K562 (cell line): ENCODE data around the gene BTF3L4. TPM values are rescaled to one million over a fixed set of nuclear protein-coding genes. Genes with fewer than 3 reads are reported as not detected.

ENCODE experiments used
- BCOR ChIP-seq: fragments of 450-650 bp; IDR thresholded peaks from 2 replicates; pipeline ENCODE4 v1.6.1; 2016
- CHD4 ChIP-seq: fragments of 200-600 bp; sonication (generic); IDR thresholded peaks from 3 replicates; pipeline ENCODE4 v1.6.1; 2012; ENCODE audit warnings: low read depth, mild to moderate bottlenecking, mixed read lengths, low read length, inconsistent platforms; ENCODE audit not compliant: insufficient read depth, insufficient replicate concordance, poor library complexity, severe bottlenecking
- HDAC1 ChIP-seq, 2 experiments: fragments of 450-650 bp; IDR thresholded peaks; 2 replicates each; pipeline ENCODE4 v1.6.1; 2016 to 2017; ENCODE audit warnings: inconsistent platforms in 1 of 2, mild to moderate bottlenecking in 1 of 2, moderate library complexity in 1 of 2
- JUND ChIP-seq, 2 experiments: IDR thresholded peaks; 2 replicates in 1 of 2; 3 replicates in 1 of 2; pipeline ENCODE4 v1.6.1; 2011; ENCODE audit warnings: borderline replicate concordance in 2 of 2, low read depth in 2 of 2, low read length in 2 of 2, improper control_type of control experiment in 1 of 2, missing biosample characterization in 1 of 2, missing genetic modification characterization in 1 of 2, missing genetic modification reagents in 1 of 2
- MBD2 ChIP-seq: sonication (generic); IDR thresholded peaks from 2 replicates; pipeline ENCODE4 v1.6.1; 2016; ENCODE audit warnings: low read depth, borderline replicate concordance
- NFXL1 ChIP-seq: fragments of 450-650 bp; formaldehyde crosslinking; IDR thresholded peaks from 2 replicates; pipeline ENCODE4 v1.4.0; 2021; ENCODE audit warnings: mild to moderate bottlenecking
- POLR2AphosphoS5 ChIP-seq: IDR thresholded peaks from 2 replicates; pipeline ENCODE4 v1.6.1; 2011; ENCODE audit warnings: mild to moderate bottlenecking, low read depth, low read length, moderate library complexity; ENCODE audit not compliant: control insufficient read depth, insufficient read depth
- STAG1 ChIP-seq: sonication (generic); formaldehyde crosslinking; IDR thresholded peaks from 2 replicates; pipeline ENCODE4 v1.5.0; 2020; ENCODE audit warnings: missing genetic modification reagents, borderline replicate concordance
- ZBTB1 ChIP-seq: sonication (generic); formaldehyde crosslinking; IDR thresholded peaks from 2 replicates; pipeline ENCODE4 v1.8.1; 2023; ENCODE audit warnings: missing genetic modification reagents, low read depth, mild to moderate bottlenecking, borderline replicate concordance
- ZNF175 ChIP-seq: fragments of 200-800 bp; sonication (Bioruptor generic); IDR thresholded peaks from 2 replicates; pipeline ENCODE4 v1.6.1; 2016; ENCODE audit warnings: low read depth, mild to moderate bottlenecking, missing genetic modification characterization, missing compliant biosample characterization
- ZNF830 ChIP-seq: fragments of 250-450 bp; sonication (Bioruptor Pico); IDR thresholded peaks from 2 replicates; pipeline ENCODE4 v1.5.0; 2021; ENCODE audit warnings: mild to moderate bottlenecking
- polyA plus RNA-seq, 8 experiments: library from polyadenylated mRNA; depleted of rRNA in 4 of 8; stranded (reverse) in 5 of 8; unstranded in 3 of 8; fragments of >200 nt; fragmentation: Nextera tagmentation in 2 of 8; fragmentation: Illumina TruSeq in 1 of 8; extraction: Ambion mirVana in 2 of 8; extraction: Trizol in 1 of 8; gene quantifications; 2 replicates each; pipeline versions ENCODE4 v1.2.1 to v1.2.3, GENCODE V29; 2011 to 2014; ENCODE audit warnings: inconsistent platforms in 1 of 8, missing spikeins in 1 of 8
- total RNA-seq, 7 experiments: library from RNA; depleted of rRNA in 6 of 7; stranded (reverse); fragments of >200 nt in 6 of 7; fragmentation: Illumina TruSeq in 2 of 7; extraction: Trizol in 2 of 7; gene quantifications; 2 replicates each; pipeline versions ENCODE4 v1.2.1 to v1.2.3, GENCODE V29; 2011 to 2021; ENCODE audit warnings: low replicate concordance in 1 of 7
- TF ChIP-seq, protein P1 (sequence below): fragments of 450-650 bp; IDR thresholded peaks from 2 replicates; pipeline ENCODE4 v1.6.1; 2018; ENCODE audit not compliant: partially characterized antibody
- TF ChIP-seq, protein P2 (sequence below): IDR thresholded peaks from 2 replicates; pipeline ENCODE4 v1.6.1; 2011; ENCODE audit not compliant: insufficient read length; ENCODE audit errors: extremely low read depth
- TF ChIP-seq, protein P3 (sequence below): fragments of 250-450 bp; sonication (Bioruptor Pico); IDR thresholded peaks from 2 replicates; pipeline ENCODE4 v1.5.0; 2022; ENCODE audit warnings: mild to moderate bottlenecking
- TF ChIP-seq, protein P4 (sequence below): fragments of 450-650 bp; IDR thresholded peaks from 2 replicates; pipeline ENCODE4 v1.7.1; 2018; ENCODE audit warnings: mild to moderate bottlenecking, low read depth; ENCODE audit not compliant: partially characterized antibody

Gene BTF3L4
- total and polyA plus RNA-seq, 9 of the 15 experiments (the other 6 are each of a cell fraction or from before 2014, with no cell fraction given), result 40.1 to 106 (median 88.8) TPM

DNA sequence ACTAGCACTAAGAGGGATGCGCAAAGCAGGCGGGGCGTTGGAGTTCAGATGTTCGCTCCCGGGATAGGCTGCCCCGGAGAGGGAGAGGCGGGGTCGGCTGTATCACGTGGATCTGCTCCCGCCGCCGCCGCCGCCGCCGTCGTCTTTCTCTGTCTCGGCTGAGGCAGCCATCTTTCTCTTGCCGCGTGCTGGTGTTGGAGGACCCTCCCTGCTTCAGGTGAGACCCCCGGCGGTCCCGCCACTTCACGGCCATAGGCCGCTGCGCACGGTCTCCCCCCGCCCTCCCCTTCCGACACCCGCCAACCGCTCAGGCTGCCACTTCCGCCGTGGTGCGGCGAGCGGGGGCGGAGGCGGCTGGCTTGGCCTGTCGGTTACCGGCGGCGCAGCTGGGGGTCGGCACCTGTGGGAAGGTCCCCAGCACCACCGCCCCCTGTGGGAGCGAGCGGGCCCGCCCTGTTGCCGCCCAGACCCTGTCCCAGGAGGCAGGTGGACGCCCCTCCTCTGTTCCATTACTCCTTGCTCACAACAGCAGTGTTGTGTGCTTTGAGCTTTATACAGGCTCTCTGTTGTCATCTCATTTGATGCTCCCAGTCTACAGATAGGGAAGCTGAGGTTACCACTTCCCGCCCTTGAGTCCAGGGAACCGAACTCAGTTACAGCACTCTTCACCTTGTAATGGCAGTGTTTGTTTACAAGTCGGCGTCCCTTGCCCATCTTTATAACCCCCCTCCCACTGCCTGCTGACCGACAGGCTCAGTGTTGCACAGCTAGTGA is at the start of gene BTF3L4 (continued):
- TF ChIP-seq, protein P1, sequence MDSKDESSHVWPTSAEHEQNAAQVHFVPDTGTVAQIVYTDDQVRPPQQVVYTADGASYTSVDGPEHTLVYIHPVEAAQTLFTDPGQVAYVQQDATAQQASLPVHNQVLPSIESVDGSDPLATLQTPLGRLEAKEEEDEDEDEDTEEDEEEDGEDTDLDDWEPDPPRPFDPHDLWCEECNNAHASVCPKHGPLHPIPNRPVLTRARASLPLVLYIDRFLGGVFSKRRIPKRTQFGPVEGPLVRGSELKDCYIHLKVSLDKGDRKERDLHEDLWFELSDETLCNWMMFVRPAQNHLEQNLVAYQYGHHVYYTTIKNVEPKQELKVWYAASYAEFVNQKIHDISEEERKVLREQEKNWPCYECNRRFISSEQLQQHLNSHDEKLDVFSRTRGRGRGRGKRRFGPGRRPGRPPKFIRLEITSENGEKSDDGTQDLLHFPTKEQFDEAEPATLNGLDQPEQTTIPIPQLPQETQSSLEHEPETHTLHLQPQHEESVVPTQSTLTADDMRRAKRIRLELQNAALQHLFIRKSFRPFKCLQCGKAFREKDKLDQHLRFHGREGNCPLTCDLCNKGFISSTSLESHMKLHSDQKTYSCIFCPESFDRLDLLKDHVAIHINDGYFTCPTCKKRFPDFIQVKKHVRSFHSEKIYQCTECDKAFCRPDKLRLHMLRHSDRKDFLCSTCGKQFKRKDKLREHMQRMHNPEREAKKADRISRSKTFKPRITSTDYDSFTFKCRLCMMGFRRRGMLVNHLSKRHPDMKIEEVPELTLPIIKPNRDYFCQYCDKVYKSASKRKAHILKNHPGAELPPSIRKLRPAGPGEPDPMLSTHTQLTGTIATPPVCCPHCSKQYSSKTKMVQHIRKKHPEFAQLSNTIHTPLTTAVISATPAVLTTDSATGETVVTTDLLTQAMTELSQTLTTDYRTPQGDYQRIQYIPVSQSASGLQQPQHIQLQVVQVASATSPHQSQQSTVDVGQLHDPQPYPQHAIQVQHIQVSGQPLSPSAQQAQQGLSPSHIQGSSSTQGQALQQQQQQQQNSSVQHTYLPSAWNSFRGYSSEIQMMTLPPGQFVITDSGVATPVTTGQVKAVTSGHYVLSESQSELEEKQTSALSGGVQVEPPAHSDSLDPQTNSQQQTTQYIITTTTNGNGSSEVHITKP, result no peak
- TF ChIP-seq STAG1 (CRISPR knock-in tag), result no peak
- TF ChIP-seq ZBTB1 (CRISPR knock-in tag), result peak; percentile 59; the same call in 1 of the 2 replicates
- TF ChIP-seq HDAC1 (IDR thresholded peaks at IDR 0.05), result peak in 1 of 2 experiments; percentile 94; a peak in 2 of 4 replicates
- TF ChIP-seq NFXL1 (CRISPR knock-in tag), result 0 out of 2 replicates have a peak, but pooled peaks have one; percentile 11
- TF ChIP-seq, protein P2, sequence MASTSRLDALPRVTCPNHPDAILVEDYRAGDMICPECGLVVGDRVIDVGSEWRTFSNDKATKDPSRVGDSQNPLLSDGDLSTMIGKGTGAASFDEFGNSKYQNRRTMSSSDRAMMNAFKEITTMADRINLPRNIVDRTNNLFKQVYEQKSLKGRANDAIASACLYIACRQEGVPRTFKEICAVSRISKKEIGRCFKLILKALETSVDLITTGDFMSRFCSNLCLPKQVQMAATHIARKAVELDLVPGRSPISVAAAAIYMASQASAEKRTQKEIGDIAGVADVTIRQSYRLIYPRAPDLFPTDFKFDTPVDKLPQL, result no peak
- no peak for TF ChIP-seq ZNF175 (CRISPR knock-in tag)
- TF ChIP-seq, protein P3, sequence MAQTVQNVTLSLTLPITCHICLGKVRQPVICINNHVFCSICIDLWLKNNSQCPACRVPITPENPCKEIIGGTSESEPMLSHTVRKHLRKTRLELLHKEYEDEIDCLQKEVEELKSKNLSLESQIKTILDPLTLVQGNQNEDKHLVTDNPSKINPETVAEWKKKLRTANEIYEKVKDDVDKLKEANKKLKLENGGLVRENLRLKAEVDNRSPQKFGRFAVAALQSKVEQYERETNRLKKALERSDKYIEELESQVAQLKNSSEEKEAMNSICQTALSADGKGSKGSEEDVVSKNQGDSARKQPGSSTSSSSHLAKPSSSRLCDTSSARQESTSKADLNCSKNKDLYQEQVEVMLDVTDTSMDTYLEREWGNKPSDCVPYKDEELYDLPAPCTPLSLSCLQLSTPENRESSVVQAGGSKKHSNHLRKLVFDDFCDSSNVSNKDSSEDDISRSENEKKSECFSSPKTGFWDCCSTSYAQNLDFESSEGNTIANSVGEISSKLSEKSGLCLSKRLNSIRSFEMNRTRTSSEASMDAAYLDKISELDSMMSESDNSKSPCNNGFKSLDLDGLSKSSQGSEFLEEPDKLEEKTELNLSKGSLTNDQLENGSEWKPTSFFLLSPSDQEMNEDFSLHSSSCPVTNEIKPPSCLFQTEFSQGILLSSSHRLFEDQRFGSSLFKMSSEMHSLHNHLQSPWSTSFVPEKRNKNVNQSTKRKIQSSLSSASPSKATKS (CRISPR knock-in tag), result no peak
- TF ChIP-seq JUND (IDR thresholded peaks at IDR 0.05; ENCODE audit: borderline replicate concordance, low read depth, low read length), result no peak
- TF ChIP-seq JUND (tag; IDR thresholded peaks at IDR 0.05; ENCODE audit: borderline replicate concordance, low read depth, low read length), result 0 out of 3 replicates have a peak, but pooled peaks have one; percentile 26
- peak; percentile 72; the same call in 1 of the 2 replicates for TF ChIP-seq MBD2
- peak; percentile 63 for TF ChIP-seq POLR2AphosphoS5
- TF ChIP-seq, protein P4, sequence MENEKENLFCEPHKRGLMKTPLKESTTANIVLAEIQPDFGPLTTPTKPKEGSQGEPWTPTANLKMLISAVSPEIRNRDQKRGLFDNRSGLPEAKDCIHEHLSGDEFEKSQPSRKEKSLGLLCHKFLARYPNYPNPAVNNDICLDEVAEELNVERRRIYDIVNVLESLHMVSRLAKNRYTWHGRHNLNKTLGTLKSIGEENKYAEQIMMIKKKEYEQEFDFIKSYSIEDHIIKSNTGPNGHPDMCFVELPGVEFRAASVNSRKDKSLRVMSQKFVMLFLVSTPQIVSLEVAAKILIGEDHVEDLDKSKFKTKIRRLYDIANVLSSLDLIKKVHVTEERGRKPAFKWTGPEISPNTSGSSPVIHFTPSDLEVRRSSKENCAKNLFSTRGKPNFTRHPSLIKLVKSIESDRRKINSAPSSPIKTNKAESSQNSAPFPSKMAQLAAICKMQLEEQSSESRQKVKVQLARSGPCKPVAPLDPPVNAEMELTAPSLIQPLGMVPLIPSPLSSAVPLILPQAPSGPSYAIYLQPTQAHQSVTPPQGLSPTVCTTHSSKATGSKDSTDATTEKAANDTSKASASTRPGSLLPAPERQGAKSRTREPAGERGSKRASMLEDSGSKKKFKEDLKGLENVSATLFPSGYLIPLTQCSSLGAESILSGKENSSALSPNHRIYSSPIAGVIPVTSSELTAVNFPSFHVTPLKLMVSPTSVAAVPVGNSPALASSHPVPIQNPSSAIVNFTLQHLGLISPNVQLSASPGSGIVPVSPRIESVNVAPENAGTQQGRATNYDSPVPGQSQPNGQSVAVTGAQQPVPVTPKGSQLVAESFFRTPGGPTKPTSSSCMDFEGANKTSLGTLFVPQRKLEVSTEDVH, result no peak
- TF ChIP-seq BCOR, result peak; percentile 80
- 0 out of 2 replicates have a peak, but pooled peaks have one; percentile 83 for TF ChIP-seq ZNF830 (CRISPR knock-in tag)
- TF ChIP-seq CHD4, result peak; percentile 82
